Measurements from ENCODE around the gene ZNF148.
A peak's percentile ranks its signal among the peaks of the same experiment; 100 is the strongest.
"Not testable (repeated sequence)": the region's sequence is repeated elsewhere in the genome, so short reads cannot be mapped to it uniquely, and the experiment has no call there.

ZNF148 gene

DNA sequence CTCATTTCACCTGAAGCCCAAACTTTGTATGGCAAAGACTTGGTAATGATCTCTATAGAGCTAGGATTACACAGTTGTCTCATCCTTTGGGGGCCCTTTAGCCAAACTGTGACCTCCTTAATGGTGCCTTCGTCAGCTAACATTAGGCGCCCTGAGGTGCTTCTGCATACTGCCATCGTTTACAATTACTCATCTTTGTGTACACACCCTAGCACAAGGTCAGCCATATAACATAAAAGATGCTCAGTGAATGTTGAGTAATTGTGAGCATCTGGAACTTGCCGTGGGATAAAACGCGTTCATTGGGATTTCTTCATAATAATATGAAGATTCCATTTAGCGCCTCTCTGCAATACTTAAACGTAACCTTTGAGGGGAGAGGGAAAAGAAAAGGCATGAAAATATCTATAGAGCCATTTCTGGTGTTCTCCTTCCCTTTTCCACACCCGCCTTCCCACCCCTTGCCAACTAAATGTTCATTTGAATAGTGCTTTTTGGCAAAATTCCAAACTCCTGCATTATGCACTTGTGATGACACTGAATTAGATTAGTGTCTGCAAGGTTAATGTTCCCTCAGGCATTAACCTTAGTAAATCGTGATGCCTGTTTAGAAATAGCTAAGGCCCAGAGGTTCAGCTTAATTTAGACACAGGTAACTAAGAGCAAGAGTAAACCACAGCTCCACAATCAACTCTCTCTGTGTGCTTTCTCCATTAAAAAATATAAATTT, 990 bp upstream of the ZNF148 start:
- no peak for DNase-seq (ENCODE audit: low read depth)

DNA sequence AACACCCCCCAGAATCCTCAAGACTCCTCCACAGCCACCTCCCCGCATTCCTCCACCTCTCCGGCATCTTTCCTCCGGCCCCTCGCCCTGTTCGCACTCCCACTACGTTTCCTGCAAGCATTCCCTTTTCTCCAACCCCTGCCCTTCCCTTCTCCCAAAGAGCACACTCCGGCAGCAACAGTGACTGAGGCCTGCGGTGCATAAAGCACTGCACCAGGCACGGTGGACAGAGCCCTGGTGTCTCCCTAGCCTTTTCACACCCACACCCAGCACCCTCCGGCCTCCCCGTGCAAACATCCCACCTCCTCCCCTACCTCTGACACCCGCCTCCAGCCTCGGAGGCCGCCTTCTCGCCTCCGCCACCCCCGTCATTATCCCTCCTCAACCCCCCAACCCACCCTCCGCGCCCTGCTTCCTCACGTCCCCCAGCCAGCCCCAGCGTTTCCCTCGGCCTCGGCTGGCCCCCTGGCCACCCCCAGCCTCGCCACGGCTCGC, 577 bp downstream of the ZNF148 start:
- peak; percentile 13 for DNase-seq (ENCODE audit: low read depth)

DNA sequence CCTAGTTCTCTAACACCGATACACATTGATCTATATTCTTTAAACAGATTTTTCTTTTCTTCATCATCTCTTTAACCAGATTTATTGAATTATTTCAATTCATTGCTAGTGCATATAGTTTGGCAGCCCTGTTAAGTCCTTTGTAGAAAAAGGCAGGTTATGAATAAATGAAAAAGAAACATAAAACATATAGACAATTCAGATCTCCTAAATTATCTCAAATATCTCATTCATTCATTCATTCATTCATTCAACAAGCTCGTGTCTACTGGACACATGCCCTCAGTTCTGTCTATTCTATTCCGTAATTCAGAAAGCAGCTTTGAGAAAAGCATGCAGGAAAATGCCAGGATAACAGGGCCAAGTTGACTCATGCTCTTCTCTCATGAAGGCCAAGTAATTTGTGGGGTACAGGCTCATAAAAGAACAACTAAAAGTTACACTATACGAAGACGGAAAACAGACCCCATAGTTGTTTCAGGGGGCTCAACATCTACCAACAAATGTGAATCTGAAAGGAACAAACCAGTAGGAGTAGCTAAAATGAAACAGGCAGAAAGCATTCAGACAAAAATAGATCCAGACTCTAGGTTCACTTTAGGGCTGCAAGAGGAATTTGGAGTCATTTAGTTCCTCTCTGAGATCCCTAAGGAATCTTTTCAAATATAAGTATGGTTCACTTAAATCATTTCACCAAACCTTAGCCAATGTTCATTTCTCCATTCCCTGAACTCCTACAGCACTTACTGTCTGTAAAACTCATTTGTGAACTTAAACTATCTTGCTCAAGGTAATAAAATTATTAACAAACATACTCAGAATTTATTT, 7.5 kb downstream of the ZNF148 start:
- no peak for DNase-seq (ENCODE audit: low read depth)

DNA sequence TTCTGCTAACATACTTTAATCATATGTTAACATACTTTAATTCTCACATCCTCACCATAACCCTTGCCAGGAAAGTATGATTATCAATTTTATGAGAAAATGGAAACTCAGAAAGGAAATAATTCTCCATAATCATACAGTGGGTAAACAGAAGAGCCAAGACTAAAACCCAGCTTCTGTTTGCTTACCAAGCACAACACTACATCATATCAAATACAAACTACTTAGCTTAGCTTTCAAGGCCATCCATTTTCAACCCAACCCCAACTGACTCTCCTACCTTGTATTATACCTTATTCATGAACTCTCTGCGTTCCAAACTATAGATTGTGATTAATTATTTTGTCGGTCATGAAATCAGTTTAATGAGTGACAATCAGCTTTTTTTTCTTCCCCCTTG, 9.0 kb downstream of the ZNF148 start:
- no peak for DNase-seq (ENCODE audit: low read depth)

DNA sequence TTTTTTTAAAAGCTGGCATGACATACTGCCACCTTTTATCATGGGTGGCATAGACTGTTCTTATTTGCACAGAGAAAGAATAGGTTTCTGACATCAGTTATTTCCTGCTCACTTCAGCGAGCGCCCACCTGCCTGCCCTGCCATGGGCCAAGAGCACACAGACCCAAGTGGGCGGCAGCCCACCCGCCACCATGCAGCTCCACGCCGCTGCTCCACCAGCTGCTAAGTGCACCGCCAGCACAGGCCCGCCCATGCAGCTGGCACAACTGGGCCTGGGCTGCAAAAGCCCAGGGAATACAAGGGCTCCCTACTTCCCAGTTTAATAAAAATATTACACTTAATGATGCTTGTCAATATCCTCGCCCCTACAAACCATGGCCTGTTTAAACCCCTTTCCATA, 15.4 kb downstream of the ZNF148 start:
- no peak for DNase-seq (ENCODE audit: low read depth)

DNA sequence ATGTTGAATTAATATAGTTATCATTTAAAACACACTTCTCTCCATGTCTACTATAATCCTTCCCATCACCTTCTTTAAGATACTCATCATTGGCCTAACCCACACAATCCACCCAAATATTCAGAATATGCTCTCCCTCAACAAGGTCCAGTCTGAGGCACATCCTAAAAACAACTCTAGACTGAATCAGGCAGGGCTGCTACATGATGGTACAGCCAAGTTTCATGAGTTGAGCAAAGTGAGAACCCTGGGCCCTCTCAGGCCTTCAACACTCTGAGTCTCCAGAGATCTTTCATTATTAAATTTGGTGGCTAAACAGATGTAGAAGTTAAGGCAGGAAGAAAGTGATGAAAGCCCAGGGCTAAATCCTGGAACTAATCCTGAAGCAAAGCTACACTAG, 16.2 kb downstream of the ZNF148 start:
- no peak for DNase-seq (ENCODE audit: low read depth)

DNA sequence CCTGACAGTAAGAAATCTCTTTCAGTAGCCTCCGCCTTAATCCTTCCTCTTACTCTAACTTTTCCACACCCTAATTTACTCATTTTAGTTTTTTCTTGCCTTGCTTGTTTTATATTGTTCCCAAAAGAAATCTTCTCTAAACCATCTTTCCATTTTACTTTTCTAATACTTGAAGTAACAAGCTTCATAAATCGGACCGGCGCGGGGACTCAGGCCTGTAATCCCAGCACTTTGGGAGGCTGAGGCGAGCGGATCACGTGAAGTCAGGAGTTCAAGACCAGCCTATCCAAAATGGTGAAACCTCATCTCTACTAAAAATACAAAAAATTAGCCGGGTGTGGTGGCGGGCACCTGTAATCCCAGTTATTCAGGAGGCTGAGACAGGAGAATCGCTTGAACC, 17.3 kb downstream of the ZNF148 start:
- no peak for DNase-seq (ENCODE audit: low read depth)

DNA sequence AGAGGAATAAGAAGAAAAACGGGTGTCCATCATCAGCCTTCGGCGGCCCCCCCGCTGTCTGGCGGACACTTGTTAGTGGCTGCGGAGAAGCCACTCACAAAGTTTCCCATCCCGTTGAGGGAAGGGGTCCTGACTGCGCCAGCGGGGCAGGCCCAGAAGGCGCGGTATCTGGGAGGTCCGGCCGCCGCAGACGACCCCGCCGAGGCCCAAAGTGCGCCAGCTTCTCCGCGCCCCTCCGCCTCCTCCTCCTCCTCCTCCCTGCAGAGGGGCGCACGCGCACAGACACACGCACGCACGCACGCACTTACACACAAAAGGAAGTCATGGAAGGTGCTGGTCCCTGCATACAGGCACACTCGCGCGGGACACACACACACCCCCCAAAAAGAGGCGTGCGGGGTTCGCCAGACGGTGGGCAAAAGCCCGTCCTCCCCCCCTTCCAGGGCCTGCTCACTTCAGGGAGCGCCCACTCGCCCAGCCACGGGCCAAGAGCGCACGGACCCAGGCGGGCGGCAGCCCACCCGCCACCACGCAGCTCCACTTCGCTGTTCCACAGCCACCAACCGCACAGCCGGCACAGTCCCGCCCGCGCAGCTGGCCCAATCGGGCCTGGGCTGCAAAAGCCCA, 18.0 kb downstream of the ZNF148 start:
- DNase-seq (ENCODE audit: low read depth): peak; percentile 21

DNA sequence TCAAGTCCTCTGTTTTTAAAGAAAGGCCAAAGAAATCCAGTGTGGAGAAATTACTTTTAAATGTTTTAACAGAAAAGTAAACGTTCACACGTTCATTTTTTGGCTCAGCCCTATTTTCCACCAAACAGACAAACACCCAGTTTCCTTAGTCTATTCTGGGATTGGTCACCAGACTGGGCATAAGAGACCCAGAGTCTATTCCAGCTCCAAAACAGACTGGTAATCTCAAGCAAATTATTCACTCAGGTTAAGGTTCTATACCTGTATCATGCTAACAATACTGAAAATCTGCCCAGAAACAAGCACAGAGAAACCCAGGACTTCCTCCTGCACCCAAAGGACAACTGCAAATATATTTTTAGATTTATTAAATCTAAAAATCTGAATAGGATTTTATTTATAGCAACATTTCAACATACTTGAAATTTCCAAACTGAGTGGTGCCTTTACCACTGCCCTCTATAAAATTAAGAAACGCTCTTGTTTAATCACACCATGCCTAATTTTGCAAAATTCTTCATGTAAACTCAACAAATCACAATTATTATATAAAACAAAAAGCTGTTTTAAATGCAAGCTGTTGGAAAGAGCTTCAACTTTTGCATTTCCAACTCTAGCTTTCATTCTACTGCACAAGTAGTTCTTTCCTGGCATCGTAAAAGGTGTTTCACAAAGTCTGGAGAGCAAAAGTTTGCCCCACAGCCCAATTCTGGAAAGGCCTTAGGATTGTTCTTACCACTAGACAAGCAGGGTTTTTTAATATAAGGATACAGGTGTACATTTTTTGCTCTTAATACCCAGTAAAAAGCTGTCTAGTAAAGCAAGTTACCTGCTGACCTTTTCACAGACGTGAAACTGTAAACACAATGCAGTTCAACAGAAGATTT, 18.7 kb downstream of the ZNF148 start:
- DNase-seq (ENCODE audit: low read depth): no peak

DNA sequence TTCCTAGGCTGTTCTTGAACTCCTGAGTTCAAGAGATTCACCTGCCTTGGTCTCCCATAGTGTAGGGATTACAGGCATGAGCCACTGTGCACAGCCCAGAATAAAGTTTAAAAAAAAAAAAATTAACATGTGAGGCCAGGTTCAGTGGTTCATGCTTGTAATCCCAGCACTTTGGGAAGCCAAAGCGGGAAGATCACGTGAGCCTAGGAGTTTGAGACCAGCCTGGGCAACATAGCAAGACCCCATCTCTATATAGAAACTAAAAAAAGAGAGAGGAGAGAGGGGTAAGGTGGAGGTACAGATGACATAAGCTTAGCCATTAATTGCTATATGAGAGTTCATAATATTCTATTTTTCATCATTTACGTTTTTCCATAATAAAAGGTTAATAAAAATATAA, 21.5 kb downstream of the ZNF148 start:
- no peak for DNase-seq (ENCODE audit: low read depth)

DNA sequence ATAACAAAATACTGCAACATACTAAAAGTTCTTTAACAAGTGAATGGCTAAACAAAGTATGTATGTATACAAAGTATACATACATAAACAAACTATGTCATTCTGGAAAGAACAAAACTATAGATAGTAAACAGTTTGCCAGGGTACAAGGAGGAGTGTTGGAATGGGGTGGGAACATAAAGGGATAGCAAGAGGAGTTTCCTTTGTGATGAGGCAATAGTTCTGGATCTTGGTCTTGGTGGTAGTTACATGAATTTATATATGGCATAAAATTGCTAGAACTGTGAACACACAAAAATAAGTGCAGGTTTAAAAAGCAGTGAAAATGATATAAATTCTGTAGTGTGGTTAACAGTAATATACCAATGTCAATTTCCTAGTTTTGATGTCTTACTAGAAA, 22.0 kb downstream of the ZNF148 start:
- DNase-seq (ENCODE audit: low read depth): no peak

DNA sequence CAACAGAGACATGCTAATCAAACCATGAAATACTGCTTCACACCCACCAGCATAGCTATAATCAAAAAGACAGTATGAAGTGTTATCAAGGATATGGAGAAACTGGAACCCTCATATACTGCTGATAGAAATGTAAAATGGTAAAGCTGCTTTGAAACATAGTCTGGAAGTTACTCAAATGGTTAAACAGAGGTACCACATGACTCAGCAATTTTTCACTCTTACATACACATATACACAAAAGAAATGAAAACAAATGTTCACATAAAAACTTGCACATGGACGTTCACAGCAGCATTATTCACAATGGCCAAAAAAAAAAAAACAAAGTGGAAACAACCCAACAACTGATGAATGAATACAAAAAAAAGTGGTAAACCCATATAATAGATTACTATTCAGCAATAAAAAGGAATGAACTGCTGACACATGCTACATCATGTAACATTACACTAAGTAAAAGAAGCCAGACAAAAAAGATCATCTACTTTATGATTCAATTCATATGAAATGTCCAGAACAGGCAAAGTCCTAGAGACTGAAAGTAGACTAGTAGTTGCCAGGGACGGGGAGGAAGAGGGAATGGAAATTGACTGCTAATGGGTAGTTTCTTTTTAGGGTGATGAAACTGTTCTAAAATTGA, 23.2 kb downstream of the ZNF148 start:
- DNase-seq (ENCODE audit: low read depth): no peak

DNA sequence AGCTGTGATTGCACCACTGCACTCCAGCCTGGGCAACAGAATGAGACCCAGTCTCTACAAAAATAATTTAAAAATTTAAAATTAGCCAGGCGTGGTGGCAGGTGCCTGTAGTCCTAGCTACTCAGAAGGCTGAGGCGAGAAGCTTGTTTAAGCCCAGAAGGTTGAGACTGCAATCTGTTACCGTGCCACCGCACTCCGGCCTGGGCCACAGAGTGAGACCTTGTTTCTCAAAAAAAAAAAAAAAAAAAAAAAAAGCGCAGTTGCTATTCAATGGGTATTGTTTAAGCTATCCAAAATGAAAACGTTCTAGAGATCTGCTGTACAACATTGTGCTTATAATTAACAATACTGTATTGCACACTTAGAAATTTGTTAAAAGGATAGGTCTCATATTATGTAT, 24.0 kb downstream of the ZNF148 start:
- DNase-seq (ENCODE audit: low read depth): no peak

DNA sequence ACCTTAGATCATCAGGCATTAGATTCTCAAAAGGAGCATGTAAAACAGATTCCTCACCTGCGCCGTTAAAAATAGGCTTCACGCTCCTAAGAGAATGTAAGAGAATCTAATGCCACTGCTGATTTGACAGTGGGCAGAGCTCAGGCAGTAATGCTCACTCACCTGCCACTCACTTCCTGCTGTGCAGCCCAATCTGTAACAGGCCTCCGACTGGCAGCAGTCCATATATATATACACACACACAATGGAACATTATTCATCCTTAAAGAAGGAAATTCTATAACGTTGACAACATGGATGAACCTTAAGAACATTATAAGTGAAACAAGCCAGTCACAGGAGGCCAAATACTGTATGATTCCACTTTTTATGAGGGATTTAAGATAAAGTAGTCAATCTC, 24.5 kb downstream of the ZNF148 start:
- DNase-seq (ENCODE audit: low read depth): no peak

DNA sequence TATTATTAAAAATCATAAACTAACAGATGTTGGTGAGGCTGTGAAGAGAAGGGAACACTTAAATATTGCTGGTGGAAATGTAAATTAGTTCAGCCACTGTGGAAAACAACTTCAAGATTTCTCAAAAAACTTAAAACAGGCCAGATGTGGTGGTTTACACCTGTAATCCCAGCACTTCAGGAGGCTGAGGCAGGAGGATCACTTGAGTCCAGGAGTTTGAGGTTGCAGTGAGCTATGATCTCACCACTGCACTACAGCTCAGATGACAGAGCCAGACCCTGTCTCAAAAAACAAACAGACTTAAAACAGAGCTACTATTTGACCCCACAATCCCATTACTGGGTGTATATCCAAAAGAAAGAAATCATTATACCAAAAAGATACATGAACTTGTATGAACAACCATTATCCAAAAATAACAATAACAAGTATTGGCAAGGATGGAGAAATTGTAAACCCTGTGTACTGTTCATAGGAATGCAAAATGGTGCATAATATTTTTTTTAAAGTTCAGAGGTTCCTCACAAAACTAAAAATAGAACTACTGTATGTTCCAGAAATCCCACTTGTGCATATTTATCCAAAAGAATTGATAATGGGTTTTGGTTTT, 25.5 kb downstream of the ZNF148 start:
- no peak for DNase-seq (ENCODE audit: low read depth)

DNA sequence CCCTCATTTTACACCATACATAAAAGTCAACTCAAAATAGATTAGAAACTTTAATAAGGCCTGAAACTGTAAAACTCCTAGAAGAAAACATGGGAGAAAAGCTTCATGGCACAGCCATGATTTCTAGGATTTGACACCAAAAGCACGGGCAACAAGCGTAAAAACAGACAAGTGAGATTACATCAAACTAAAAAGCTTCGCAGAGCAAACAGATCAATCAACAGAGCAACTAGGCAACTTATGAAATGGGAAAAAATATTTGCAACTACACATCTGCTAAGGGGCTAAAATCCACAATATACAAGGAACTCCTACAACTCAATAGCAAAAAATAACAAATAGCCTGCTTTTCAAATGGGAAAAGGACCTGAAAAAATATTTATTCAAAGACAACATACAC, 26.1 kb downstream of the ZNF148 start:
- no peak for DNase-seq (ENCODE audit: low read depth)

DNA sequence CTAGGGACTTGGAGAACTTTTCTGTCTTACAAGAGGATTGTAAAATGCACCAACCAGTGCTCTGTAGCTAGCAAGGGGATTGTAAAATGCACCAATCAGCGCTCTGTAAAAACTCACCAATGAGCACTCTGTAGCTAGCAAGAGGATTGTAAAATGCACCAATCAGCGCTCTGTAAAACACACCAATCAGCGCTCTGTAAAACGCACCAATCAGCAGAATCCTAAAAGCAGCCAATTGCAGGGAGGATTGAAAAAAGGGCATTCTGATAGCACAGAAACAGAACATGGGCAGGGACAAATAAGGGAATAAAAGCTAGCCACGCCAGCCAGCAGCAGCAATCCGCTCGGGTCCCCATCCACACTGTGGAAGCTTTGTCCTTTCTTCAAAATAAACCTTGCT, 31.8 kb downstream of the ZNF148 start:
- DNase-seq (ENCODE audit: low read depth): not testable (repeated sequence)

DNA sequence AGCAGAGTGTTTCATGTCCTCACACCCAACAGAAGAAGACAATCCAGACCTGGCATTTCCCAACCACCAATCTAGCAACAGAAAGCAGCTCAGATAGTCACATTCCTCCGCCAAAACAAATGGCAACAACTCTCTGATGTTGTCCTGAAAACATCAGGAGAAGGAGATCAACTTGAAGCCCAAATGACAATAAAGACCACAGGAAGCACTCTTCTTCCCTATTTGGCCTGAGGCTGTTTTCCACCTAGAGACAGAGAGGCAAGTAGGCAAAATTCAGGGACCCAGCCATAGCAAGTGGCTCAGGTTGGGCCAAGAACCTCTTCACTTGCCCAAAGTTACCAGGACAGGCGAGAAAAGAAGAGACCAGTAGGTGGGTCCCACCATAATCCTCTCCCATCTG, 35.0 kb downstream of the ZNF148 start:
- DNase-seq (ENCODE audit: low read depth): no peak

DNA sequence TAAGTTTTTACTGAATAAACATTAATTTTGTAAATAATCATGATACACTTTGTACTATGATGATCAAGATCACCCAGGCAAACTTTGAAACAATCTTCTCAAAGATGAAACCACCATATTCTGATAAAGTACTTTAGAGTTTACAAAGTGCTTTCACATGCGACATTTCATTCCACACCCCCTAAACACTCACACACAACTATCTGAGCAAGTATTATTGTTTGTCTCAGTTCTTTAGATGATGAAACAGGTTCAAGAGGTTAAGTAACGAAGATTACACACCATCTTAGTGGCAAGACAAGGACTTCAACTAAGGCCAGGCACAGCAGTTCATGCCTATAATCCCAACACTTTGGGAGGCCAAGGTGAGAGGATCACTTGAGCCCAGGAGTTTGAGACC, 37.6 kb downstream of the ZNF148 start:
- DNase-seq (ENCODE audit: low read depth): no peak

DNA sequence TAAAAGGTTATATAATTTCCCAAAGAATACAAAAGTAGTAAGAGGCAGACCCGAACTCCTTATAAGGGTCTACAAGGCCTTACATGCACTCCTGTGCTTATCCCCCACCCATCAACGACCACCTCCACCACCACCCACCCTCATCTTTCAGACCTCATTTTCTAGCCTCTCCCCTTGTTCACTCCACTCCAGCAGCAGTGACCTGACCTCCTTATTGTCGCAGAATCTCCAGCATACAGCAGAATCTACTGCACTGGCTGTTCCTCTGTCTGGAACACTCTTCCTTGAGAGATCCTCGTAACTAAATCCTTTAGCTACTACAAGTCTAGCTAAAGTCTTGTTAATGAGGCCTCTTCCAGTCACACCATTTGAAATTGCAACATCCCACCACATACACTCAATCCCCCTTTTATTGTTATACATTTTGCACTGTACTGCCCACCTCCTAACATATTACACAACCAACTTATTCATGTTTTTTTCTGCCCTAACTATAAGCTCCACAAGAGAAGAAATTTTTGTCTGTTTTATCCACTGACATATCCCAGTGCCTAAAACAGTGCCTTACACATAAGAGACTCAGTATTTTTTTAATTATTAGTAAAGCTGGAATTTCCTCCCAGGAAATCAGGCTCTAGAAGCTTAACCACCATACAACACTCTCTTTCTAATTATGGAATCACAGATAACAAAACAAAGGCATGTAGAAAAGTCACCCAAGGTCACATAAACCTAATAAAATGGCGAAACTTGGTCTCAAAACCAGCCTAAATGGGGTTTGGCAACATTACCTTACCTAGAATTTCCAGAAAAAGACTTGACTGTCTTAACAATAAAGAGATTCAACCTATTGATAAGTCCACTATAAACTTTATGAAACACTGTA, 40.2 kb downstream of the ZNF148 start:
- no peak for DNase-seq (ENCODE audit: low read depth)
